ENCODE data around the gene UBXN1.
"Not testable (repeated sequence)": the region's sequence is repeated elsewhere in the genome, so short reads cannot be mapped to it uniquely, and the experiment has no call there.

The UBXN1 gene

DNA sequence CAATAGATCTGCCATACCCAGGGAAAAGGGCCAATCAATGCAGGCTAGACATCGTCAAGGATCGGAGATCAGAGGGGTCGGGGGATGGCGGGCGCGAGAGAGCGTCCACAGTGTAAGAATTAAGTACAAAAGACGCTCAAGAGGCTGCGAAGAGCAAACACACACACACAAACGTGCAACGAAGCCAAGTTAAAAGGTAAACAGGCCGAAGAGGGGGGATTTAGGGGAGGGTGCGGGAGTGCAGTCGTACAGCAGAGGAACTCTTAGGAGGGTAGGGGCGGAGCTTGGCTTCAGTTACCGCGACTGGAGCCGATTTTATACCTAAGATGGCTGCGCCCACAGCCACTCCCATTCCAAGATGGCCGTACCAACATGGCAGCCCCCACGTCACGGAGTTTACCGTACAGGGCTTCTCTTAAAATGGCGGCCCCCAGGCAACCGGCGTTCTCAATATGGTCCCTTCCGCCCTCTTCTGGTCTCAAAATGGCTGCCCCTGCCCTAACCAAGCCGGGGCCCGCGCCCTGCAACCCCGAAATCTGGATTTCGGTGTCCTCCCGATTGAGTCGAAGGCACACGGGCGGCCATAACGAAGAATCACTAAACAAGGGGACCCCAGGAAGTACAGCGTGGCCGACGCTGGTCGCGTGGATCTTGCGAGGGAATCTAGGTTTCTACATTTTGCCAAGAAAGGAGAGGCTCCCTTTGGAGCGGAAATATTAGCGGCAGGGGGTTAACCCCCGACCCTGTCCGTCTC lies 30.6 kb upstream of the UBXN1 start:
- in situ Hi-C loops (cut with HindIII; ENCODE audit: low sequenced_read_pairs) = no loop called here

- in situ Hi-C loops (cut with HindIII; ENCODE audit: low sequenced_read_pairs) = no loop called here
Measured at GRCh38 chr11:62708793-62709192, 29.9 kb upstream of the UBXN1 start.

GRCh38 chr11:62708392-62708791 lies 29.5 kb upstream of the UBXN1 start:
- in situ Hi-C loops (cut with HindIII; ENCODE audit: low sequenced_read_pairs) = no loop called here

DNA sequence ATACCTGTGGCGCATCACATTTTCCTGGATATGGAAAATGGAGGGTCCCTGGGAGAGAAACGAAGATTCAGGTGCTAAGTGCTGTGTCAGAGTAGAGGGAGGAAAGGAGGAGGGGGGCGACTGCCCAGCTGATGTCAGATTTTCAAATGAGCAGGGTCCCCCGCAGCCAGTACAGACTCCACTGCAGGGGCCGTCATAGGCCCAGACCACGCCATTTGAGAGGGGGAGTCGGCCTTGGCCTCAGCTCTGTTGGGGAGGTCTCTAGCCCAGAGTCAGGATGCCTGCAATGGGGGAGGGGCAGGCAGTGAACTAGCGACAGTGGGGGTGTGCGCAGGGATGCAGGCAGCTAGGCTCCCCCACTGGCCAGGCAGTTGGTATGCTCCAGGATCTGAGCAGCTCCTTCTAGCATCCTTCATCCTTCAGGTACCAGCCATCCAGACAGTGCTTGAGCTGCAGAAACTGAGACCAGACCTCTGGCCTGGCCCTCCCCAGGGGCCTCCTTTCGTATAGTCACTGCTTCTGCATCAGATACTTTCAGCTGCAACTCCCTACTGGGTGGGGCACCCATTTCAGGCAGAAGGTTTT lies 28.5 kb upstream of the UBXN1 start, which contains the start of the genes BSCL2 and GNG3:
TSS of gene BSCL2 (minus strand) at position 148 of the 585 bp plus-strand sequence. CDS start 229 bp downstream, outside the sequence.
TSS of gene GNG3 (plus strand) at position 400 of the 585 bp plus-strand sequence. CDS start 620 bp downstream, outside the sequence.
- in situ Hi-C loops (cut with HindIII; ENCODE audit: low sequenced_read_pairs) = no loop called here

DNA sequence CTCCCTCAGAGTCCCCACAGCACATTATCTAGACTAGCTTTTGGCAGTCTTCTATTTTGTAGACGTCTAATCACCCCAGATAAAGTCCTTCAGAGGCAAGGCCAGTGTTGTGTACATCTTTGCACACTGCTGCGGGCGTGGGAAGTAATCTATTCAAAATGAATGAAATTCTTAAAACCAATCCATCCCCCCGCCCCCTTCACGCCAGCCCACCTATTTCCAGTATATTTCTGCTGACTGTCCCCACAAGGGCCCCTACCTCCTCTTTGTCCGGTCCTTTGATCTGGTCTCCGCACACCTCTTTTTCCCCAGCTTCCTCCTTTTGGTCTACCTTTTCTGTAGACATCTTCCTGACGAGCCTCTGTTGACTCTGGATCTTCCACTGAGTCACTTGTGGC lies 28.0 kb upstream of the UBXN1 start:
- in situ Hi-C loops (cut with HindIII; ENCODE audit: low sequenced_read_pairs) = no loop called here

GRCh38 chr11:62705880-62706849 lies 27.3 kb upstream of the UBXN1 start:
- in situ Hi-C loops (cut with HindIII; ENCODE audit: low sequenced_read_pairs) = no loop called here

DNA sequence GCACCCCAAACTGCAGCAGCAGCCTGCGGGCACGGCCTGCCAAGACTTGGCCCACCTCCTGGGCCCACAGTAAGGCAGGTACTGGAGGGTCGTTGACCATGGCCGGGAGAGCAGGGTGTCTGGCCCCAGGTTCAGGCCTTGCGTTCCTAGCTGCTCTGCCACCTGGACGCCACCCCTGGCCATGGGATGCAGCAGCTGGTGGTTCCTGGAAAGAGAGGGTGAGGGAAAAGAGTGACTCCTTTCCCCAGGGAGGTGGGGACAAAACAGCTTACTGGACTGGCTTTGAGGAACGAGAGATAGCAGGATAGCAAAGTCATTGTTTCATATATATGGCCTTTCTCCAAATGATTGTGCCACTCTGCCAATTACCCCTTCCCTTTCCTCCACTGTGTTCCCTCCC lies 26.5 kb upstream of the UBXN1 start:
- in situ Hi-C loops (cut with HindIII; ENCODE audit: low sequenced_read_pairs) = no loop called here

- in situ Hi-C loops (cut with HindIII; ENCODE audit: low sequenced_read_pairs) = not testable (repeated sequence)
Measured at GRCh38 chr11:62703921-62704320, 25.0 kb upstream of the UBXN1 start.

- in situ Hi-C loops (cut with HindIII; ENCODE audit: low sequenced_read_pairs) = no loop called here
Measured at GRCh38 chr11:62702246-62702645, 23.4 kb upstream of the UBXN1 start.

DNA sequence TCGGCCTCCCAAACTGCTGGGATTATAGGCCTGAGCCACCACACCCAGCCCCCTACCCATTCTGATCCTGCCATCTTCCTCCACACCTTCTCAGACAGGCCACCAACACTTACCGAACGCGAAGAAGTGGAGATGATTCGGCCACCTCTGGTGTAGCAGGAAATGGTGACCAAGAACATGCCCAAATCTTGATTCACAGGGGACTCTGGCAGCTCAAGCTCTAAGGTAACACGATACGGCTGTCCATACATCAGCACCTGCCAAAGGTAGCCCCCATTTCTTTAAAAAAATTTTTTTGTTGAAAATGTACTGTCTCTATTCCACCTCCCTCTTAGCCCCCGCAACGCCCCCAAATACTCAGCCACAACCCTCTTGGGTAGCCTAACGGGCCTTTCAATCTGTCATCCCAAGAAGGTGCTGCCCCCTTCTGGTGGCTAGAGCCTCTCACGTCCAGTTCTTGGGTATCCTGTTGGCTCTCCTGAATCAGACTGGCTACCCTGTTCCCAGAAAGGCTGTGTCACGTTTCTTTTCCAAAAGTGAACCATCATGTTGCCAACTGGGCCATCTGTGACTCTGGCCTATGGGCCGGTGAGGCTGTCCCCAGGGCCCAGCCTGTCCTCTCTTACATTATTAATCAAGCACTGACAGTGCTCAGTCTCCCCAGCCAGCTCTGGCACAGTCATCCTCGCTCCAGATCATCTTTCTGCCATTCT lies 15.7 kb upstream of the UBXN1 start:
- in situ Hi-C loops (cut with HindIII; ENCODE audit: low sequenced_read_pairs) = no loop called here

- in situ Hi-C loops (cut with HindIII; ENCODE audit: low sequenced_read_pairs) = not testable (repeated sequence)
Measured at GRCh38 chr11:62693624-62694023, 14.8 kb upstream of the UBXN1 start.

GRCh38 chr11:62689421-62690183 lies 10.7 kb upstream of the UBXN1 start, which contains the start of gene LRRN4CL:
LRRN4CL (minus strand) TSS chr11:62689530; CDS start chr11:62688508, 1,022 bp downstream.
- in situ Hi-C loops (cut with HindIII; ENCODE audit: low sequenced_read_pairs) = no loop called here

GRCh38 chr11:62688491-62688890 lies 9.6 kb upstream of the UBXN1 start:
- in situ Hi-C loops (cut with HindIII; ENCODE audit: low sequenced_read_pairs) = no loop called here

DNA sequence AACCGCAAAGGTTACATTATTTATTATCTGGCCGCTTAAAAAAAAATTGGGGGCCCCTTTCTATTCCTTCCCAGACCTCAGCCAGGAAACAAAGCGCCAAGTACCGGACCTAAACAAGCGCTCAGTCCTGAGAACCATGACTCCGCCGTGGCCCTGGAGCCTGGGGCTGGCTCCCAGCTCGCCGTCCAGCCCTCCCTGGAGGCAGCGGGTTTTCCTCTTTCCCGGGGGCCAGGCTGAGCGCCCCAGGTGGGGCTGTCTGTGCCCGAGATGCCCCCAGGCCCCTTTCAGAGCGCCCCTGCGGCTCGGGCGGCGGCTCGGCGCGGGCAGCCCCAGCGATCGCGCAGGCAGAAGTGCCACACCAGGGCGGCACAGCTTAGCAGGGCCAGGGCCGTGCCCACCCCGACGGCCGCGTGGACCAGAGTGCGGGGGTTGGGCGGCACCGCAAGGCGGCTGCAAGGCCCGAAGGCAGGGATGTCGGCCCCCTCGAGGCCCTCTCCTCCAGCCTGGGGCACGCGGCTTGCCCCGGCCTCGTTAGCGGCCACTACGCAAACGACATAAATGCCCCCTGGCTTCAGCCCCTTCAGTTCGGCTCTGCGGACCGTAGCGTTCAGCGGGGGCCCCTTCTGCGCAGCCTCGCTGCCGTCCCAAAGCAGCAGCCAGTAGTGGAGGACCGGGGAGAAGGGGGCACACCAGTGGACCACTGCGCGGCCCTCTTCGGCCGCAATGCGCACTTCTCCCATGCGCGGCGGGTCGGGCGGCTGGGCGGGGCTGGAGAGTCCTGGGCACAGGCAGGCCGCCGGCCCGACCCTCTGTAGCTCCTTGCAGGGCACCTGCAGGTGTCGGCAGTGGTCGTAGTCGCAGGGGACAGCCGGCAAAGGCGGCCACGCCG lies 8.9 kb upstream of the UBXN1 start:
- in situ Hi-C loops (cut with HindIII; ENCODE audit: low sequenced_read_pairs) = no loop called here

- in situ Hi-C loops (cut with HindIII; ENCODE audit: low sequenced_read_pairs) = no loop called here
Measured at GRCh38 chr11:62682518-62682917, 3.6 kb upstream of the UBXN1 start.

DNA sequence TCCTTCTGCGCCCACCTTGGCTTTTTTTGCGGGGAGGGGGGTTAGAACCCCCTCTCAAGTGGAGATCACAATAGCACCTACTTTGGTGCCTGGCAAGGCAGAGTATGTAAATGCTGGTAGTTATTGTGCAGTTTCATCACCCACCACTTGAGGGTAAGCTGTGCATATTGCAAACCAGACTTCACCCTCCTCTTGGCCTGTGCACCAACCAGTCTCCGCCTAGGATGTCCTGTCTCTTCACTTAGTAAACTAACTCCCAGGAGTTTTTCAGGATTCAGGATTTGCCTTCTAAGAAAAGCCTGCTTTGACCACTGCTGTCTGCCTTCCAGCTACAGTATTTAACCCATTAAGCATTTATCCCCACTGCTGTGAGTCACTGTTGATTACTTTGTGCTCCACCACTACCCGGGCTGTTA lies 2.0 kb upstream of the UBXN1 start:
- in situ Hi-C loops (cut with HindIII; ENCODE audit: low sequenced_read_pairs) = no loop called here

GRCh38 chr11:62678433-62678769 lies 472 bp downstream of the UBXN1 start:
- in situ Hi-C loops (cut with HindIII; ENCODE audit: low sequenced_read_pairs) = loop anchor here (10.0 kb wide), 1 partner anchor 254 kb away; no protein-coding TSS in a partner anchor

GRCh38 chr11:62677714-62678113 lies 1.2 kb downstream of the UBXN1 start:
- in situ Hi-C loops (cut with HindIII; ENCODE audit: low sequenced_read_pairs) = loop anchor here (10.0 kb wide), 1 partner anchor 253 kb away; no protein-coding TSS in a partner anchor

GRCh38 chr11:62677156-62677555 lies 1.7 kb downstream of the UBXN1 start:
- in situ Hi-C loops (cut with HindIII; ENCODE audit: low sequenced_read_pairs) = loop anchor here (10.0 kb wide), 1 partner anchor 252 kb away; no protein-coding TSS in a partner anchor
